Mucosa of descending colon (tissue), 3 donors: ENCODE results near the gene DRC7. TPM values are rescaled to one million over a fixed set of nuclear protein-coding genes. Genes with fewer than 3 reads are reported as not detected.
A peak's percentile ranks its signal among the peaks of the same experiment; 100 is the strongest.

Source experiments
- ATAC-seq: fragments of 200-7000 bp; cut with Tn5 transposase; one replicate; pipeline ENCODE4 v1.9.1; 2020; ENCODE audit warnings: mild to moderate bottlenecking, moderate library complexity
- DNase-seq, 3 donors: peaks; one replicate each; pipeline ENCODE4 v3.0.0-alpha.2; 2020
- H3K36me3 ChIP-seq: fragments of 200-600 bp; one replicate; pipeline ENCODE4 v1.8.0; 2021; ENCODE audit warnings: low read depth, mild to moderate bottlenecking
- H3K4me1 ChIP-seq: fragments of 200-600 bp; one replicate; pipeline ENCODE4 v1.8.0; 2021; ENCODE audit warnings: low read depth, mild to moderate bottlenecking
- H3K4me3 ChIP-seq: fragments of 200-600 bp; one replicate; pipeline ENCODE4 v1.8.0; 2021; ENCODE audit warnings: mild to moderate bottlenecking
- H3K9me3 ChIP-seq: fragments of 200-600 bp; one replicate; pipeline ENCODE4 v1.8.0; 2021; ENCODE audit warnings: mild to moderate bottlenecking
- CTCF ChIP-seq: fragments of 200-600 bp; IDR thresholded peaks from one replicate; pipeline ENCODE4 v1.8.0; 2022; ENCODE audit warnings: antibody characterized with exemption, mild to moderate bottlenecking
- intact Hi-C, 2 donors: fragments of 100-400 bp; cut with DNase I in 1 of 2; cut with micrococcal nuclease in 1 of 2; formaldehyde crosslinking; loops; one replicate each; pipeline versions ENCODE4 v1.11.0 to v1.11.1; 2022; cut with DNase I, micrococcal nuclease
- total RNA-seq, 3 donors: library from RNA; stranded (reverse); fragmentation: NEBNext Ultra II Directional in 2 of 3; extraction: Animal tissue kit (Norgen Biotek cat#: 25700) in 2 of 3; gene quantifications; one replicate each; pipeline versions ENCODE4 v1.2.1 to v1.2.4, GENCODE V29; 2021 to 2023
- donor health status: DM: no; HTN: no; CAD: no; lungs with moderate emphysema.
- donor health status: DM: no; HTN: no; CAD: no.
- donor health status: DM: no; HTN: yes; CAD: no.

The DRC7 gene
- total RNA-seq, 3 donors from 2014 or later: not detected

DNA sequence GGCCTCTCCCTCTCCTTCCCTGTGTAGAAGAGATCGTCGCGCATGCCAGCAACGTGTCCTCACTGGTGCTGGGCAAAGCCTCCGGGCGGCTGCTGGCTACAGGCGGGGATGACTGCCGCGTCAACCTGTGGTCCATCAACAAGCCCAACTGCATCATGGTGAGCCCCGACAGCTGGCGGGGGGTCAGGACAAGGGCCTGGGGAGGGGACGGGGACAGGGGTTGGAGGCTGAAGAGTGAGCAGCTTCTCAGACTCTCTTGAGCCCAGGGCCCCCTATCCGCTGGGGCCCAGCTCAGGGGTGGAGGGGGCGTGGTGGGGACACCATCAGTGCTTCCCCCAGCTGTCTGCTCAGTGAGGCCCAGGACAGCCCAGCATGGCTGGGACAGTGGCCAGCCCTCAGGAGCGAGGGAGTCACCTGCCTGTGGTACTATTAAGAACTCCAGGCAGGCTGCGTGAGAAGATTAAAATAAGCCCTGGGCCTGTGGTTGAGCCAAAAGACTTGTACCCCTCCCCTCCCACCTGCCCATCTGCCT is 47.1 kb downstream of the DRC7 start:
- no peak for TF ChIP-seq CTCF
- Histone ChIP-seq H3K4me3 (no peak overlapping the region), H3K36me3 (no peaks in the 10 kb centered on the region), H3K4me1 (peaks cover 5% of the 10 kb centered on the region), H3K9me3 (no peaks in the 10 kb centered on the region)
- intact Hi-C loops: no loop called here
- ATAC-seq: no peak
- DNase-seq: peak in 2 of 3 donors; percentile 20 to 44

- no peak for TF ChIP-seq CTCF
- no peak overlapping the region for H3K4me3 ChIP-seq
- intact Hi-C loops: no loop called here
- no peak for DNase-seq
- no peak for ATAC-seq
- H3K36me3 ChIP-seq: no peaks in the 10 kb centered on the region
- no peaks in the 10 kb centered on the region for H3K9me3 ChIP-seq
- no peaks in the 10 kb centered on the region for H3K4me1 ChIP-seq
These were observed 47.9 kb downstream of the DRC7 start for GRCh38 chr16:57742543-57742942.

GRCh38 chr16:57743458-57743857 is 48.9 kb downstream of the DRC7 start:
- H3K36me3 ChIP-seq: no peaks in the 10 kb centered on the region

GRCh38 chr16:57743886-57744641 is 49.5 kb downstream of the DRC7 start:
- no peak for TF ChIP-seq CTCF
- Histone ChIP-seq H3K9me3 (no peaks in the 10 kb centered on the region), H3K4me3 (no peak overlapping the region), H3K36me3 (no peaks in the 10 kb centered on the region), H3K4me1 (no peaks in the 10 kb centered on the region)
- no peak for DNase-seq
- intact Hi-C loops: no loop called here
- no peak for ATAC-seq

More at GRCh38 chr16:57743458-57743857, 48.9 kb downstream of the DRC7 start:
- Histone ChIP-seq H3K4me1 (no peaks in the 10 kb centered on the region), H3K4me3 (no peak overlapping the region), H3K9me3 (no peaks in the 10 kb centered on the region)
- ATAC-seq (no peak), DNase-seq (no peak)
- intact Hi-C loops: no loop called here
- TF ChIP-seq CTCF: no peak

DNA sequence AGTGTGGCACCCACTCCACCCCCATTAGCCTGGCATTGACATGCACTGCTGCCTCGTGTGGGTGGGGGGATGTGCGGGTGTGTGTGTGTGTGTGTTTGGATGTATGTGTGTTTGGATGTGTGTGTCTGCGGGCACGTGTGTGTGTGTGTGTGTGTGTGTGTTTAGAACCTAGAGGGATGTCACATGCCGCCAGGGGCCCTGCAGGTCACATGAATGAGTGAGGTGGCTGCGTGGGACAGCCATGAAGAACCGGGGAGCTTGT is 50.0 kb downstream of the DRC7 start:
- H3K36me3 ChIP-seq: no peaks in the 10 kb centered on the region
- intact Hi-C loops: no loop called here
- DNase-seq: no peak

More for the DNA sequence above, 50.0 kb downstream of the DRC7 start:
- Histone ChIP-seq H3K4me3 (no peak overlapping the region), H3K4me1 (no peaks in the 10 kb centered on the region), H3K9me3 (no peaks in the 10 kb centered on the region)
- TF ChIP-seq CTCF: no peak
- ATAC-seq: no peak
